GM19438 (cell line): Measurements from ENCODE around the gene KIFAP3.
"Not testable (repeated sequence)": the region's sequence is repeated elsewhere in the genome, so short reads cannot be mapped to it uniquely, and the experiment has no call there.

Experiments
- ATAC-seq: cut with Tn5 transposase; IDR thresholded peaks from one replicate; pipeline ENCODE4 v1.9.1; 2021; ENCODE audit warnings: low read depth; ENCODE audit not compliant: unreplicated experiment

KIFAP3 gene

DNA sequence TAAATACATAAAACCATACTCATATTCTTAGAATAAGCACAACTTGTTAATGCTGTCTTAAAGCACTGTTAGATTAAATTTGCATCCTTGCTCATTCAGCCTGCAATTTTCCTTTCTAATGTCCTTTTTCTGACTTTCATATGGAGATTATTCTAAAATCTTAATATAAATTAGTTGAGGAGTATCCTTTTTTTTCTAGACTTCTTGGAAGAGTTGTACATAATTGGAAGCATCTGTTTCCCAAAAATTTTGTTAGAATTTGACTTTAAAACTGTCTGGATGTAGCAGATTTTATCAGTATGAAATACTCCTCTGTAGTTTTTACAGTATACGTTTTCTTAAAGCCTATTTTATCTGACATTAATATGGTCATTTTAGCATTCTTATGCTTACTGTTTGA lies 9.7 kb downstream of the KIFAP3 start:
- ATAC-seq = no peak

DNA sequence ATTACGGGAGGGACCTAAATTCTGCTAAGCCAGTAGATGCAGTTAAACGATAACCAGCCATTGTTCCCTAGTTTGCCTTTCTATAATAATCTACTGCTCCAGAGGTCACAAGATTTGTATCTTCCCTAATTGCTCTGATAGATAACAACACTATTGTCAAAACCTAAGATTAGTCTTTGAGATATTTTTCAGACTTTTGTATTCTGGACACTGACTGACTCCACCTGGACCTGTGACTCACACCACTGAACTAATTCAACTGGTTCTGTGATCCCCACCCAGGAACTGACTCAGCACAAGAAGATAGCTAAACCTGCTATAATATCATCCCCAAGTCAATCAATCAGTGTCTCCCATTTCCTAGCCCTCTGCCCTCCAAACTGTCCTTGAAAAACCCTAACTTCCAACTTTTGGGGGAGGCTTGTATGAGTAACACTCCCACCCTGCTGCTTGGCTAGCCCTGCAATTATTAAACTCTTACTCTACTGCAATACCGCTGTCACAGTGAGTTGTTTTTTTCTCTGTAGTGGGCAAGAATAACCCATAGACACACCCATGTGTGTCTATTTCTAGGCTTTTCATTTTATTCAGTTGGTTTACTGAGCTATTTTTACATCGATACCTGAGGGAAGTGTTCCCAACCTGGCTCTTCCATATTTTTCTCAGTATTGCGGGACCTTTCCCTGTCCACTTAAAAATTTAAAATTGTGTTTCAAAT lies 11.2 kb downstream of the KIFAP3 start:
- ATAC-seq = no peak

DNA sequence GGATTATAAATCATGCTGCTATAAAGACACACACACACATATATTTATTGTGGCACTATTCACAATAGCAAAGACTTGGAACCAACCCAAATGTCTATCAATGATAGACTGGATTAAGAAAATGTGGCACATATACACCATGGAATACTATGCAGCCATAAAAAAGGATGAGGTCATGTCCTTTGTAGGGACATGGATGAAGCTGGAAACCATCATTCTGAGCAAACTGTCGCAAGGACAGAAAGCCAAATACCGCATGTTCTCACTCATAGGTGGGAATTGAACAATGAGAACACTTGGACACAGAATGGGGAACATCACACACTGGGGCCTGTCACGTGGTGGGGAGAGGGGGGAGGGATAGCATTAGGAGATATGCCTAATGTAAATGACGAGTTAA lies 12.8 kb downstream of the KIFAP3 start:
- ATAC-seq = not testable (repeated sequence)

DNA sequence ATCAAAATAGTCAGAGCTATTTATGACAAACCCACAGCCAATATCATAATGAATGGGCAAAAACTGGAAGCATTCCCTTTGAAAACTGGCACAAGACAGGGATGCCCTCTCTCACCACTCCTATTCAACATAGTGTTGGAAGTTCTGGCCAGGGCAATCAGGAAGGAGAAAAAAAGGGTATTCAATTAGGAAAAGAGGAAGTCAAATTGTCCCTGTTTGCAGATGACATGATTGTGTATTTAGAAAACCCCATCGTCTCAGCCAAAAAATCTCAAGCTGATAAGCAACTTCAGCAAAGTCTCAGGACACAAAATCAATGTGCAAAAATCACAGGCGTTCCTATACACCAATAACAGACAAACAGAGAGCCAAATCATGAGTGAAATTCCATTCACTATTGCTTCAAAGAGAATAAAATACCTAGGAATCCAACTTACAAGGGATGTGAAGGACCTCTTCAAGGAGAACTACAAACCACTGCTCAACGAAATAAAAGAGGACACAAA lies 14.4 kb downstream of the KIFAP3 start:
- ATAC-seq = not testable (repeated sequence)

DNA sequence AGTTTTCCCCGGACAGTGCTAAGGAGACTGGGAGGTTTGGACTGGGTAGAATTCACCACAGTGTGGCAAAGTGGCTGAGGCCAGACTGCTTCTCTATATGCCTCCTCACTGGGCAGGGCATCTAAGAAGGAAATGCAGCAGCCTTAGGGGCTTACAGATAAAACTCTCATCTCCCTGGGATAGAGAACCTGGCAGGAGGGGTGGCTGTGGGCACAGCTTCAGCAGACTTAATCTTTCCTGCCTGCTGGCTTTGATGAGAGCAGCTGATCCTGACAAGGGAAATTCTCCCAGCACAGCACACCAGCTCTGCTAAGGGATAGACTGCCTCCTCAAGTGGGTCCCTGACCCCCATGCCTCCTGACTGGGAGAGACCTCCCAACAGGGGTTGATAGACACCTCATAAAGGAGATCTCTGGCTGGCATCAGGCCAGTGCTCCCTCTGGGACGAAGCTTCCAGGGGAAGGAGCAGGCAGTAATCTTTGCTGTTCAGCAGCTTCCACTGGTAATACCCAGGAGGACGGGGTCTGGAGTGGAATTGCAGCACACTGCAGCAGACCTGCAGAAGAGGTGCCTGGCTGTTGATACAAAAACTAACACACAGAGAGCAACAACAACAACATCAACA lies 25.2 kb downstream of the KIFAP3 start:
- no peak for ATAC-seq

DNA sequence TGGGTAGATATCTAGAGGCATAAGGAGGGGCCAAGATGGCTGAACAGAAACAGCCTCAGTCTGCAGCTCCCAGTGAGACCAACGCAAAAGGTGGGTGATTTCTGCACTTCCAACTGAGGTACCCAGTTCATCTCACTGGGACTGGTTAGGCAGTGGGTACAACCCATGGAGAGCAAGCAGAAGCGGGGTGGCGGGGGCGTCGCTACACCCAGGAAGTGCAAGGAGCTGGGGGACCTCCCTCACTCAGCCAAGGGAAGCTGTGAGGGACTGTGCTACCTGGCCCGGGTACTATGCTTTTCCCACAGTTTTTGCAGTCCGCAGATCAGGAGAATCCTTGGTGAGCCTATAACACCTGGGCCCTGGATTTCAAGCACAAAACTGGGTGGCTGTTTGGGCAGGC lies 26.0 kb downstream of the KIFAP3 start:
- no peak for ATAC-seq

DNA sequence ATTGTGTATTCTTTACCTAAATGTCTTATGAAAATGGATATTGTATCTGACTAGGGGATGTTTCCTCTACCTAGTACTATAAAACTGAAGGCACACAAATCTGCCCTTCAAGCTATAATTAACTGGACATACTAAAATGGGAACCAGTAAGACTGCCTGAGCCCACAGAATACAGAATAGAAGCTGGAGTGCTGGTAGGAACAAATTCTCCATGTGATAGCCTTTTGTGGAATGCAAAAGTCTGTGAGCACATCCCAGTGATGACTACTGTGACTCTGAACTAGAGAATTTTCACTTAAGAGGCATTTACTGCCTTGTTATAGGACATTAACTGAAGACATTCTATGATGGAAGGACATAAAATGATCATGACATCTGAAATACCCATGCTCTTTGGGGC lies 30.3 kb downstream of the KIFAP3 start:
- no peak for ATAC-seq

DNA sequence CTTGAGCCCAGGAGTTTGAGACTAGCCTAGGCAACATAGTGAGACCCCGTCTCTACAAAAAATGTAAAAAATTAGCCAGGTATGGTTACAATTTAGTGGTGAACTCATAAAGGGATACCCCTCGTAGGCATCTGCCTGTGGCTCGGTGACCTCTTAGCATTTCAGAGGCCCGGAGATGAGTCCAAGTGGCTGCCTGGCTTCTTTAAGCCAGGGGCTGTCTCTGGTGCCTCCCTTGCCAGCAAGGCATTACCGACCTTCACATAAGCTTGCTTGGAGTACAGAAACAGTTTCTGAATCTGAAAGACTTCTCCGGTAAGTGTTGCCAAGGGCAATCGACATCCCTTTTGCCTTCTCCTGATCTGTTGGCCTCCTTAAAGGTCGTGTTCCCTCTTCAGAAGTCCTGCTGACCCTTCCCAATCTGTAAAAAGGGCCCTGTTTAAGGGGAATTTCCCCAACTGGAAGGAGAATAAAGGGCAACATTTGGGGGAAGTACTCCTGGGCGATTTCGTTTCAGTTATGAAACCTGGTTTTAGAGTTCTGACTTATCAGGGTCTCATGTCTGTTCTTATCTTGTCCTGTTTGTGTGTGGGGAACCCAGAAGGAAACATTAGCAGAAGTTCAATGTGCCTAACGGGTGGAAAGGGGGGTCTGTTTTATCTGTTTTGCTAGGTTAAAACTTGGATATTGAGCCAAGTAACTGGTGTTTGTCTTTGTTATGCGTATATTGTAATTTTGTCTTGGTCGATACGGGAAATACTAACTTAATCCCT lies 32.9 kb downstream of the KIFAP3 start:
- ATAC-seq = no peak

DNA sequence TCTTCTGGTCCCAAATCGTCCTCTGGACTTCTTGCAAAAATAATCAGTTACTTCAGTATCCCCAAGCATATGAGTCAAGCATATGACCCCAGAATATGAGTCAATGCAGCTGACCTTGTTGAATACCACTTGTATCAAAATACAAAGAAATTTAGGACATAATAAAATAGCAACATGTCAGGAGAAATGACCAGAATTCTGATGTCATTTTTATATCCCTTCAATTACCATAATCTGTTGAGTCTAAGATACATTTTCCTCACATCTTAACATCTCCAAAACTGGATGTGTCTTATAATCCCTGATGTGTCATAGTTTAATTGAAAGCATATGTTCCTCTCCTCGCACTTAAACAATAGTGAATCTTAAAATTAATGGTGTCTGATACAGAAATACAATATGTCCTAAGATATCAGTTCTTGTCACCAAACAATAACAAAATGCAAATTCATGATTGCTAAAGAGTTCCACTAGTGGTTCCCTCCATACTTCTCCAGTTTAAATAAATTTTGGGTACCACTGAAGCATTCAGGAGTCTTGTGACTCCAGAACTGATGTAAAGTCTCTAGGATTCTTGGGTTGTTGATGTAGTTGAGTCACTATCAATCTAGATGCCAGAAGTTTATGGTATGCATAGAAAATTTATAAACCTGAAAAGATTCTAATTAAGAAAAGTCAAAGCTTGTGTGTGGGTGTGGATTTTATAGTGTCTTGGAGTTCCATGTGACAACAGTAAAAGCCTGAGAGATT lies 41.8 kb downstream of the KIFAP3 start:
- no peak for ATAC-seq

DNA sequence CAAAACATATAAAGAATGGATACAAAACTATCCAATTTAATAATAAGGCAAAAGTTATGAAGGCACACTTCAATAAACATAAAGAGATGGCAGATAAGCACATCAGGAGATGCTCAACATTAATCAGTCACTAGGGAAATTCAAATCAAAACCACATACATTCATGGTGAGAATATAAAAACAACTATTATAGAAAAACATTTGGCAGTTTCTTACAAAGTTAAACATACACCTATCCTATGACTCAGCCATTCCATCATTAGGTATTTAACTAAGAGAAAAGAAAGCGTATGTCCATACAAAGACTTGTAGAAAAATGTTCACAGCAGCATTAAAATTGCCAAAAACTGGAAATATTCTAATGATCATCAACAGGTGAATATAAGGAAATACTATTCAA lies 44.3 kb downstream of the KIFAP3 start:
- ATAC-seq = no peak

DNA sequence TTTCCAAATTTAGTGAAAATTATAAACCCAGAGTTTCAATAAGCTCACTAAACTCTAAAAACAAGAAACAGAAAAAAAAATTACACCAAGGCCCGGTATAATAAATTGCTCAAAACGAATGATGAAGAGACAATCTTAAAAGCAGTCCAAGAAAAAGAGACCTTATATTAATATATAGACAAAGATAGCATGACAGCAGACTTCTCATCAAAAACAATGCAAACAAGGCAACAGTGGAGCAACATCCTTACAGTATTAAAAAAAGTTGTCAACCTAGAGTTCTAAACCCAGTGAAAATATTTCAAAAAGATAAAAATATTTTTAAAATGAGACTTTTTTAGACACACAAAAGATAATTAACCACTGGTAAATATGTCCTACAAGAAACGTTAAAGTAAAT lies 46.7 kb downstream of the KIFAP3 start:
- no peak for ATAC-seq

DNA sequence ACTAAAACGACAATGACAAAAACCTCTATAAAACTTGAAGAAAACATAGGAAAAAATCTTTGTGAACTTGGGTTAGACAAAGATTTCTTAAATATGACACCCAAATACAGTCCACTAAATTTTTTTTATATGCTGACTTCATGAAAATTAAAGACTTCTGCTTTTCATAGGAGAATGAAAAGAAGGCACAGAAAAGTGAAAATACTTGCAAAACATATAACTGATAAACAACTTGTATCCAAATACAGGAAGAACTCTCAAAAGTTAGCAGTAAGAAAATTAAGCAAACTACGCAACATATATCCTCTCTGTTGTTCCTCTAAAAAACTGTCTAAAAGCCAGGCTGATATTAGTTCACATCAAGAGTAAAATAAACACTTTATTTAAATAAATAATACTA lies 53.6 kb downstream of the KIFAP3 start:
- ATAC-seq = no peak

DNA sequence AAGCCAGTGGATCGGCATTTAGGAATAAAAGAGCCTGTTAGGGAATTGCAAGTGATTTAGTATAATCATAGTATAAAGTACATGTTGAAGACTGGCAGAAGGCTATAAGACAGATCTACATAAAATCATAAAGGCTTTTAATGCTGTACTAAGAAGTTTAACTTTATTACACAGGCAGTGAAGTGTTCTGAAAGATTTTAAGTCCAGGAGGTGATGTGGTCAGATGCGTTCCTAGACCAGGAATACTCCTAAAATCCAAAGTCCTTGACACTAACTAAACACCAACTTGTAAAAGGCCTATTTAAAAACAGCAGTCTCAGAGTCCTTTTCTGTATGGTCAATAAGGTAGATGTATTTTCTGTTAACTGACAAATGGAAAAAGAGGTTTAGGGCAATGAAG lies 57.0 kb downstream of the KIFAP3 start:
- ATAC-seq = no peak

DNA sequence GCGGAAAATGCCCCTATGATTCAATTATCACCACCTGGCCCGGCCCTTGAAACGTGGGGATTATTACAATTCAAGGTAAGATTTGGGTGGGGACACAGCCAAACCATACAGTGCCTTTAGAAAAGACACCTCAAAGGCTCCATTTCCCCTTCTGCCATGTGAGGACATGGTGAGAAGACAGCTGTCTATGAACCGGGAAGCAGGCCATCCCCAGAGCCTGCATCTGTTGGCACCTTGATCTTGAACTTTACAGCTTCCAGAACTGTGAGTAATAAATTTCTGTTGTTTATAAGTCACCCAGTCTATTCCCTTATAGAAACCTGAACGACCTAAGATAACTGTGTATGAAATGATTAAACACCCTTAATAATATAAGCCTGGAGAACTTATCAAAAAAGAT lies 61.6 kb downstream of the KIFAP3 start:
- ATAC-seq = no peak

DNA sequence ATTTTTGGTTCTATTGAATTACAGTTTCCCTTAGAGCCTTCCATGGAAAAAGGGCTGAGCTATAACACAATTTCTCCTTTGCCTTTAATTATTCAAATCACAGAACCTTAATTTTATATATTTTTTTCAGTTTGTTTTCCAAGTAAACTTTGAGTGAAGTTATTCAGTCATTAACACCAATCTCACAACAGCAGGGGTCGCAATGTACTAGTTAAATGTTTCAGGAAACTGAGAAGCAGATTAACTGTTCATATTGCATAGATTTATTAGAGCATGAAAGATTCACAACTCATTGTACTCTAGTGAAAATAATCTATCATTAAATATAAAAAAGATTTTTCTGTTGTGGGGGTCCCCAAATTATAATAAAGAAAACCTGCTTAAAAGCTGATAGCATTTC lies 64.1 kb downstream of the KIFAP3 start:
- ATAC-seq = no peak

DNA sequence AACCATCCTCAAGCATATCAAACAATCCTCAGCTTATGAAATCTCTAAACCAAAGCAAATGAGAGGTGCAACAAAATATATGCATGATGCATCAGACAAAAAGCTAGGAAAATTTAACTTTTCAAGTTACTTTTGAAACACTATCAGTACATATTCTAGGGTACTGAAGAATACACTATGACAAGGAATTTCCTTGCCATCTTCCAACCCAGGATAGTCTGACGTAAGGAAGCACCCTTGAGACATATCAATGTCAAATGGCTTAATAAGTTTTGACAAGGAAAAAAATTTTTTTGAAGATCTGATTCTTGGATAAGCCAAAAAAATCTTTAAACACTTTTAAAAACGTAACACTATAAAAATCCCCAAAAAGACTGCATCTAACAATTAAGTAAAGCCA lies 64.9 kb downstream of the KIFAP3 start:
- ATAC-seq = no peak

DNA sequence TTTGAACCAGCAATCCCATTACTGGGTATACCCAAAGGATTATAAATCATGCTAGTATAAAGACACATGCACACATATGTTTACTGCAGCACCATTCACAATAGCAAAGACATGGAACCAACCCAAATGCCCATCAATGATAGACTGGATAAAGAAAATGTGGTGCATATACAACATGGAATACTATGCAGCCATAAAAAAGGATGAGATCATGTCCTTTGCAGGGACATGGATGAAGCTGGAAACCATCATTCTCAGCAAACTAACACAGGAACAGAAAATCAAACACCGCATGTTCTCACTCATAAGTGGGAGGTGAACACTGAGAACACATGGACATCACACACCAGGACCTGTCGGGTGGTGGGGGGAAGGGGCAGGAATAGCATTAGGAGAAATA lies 65.8 kb downstream of the KIFAP3 start:
- not testable (repeated sequence) for ATAC-seq

DNA sequence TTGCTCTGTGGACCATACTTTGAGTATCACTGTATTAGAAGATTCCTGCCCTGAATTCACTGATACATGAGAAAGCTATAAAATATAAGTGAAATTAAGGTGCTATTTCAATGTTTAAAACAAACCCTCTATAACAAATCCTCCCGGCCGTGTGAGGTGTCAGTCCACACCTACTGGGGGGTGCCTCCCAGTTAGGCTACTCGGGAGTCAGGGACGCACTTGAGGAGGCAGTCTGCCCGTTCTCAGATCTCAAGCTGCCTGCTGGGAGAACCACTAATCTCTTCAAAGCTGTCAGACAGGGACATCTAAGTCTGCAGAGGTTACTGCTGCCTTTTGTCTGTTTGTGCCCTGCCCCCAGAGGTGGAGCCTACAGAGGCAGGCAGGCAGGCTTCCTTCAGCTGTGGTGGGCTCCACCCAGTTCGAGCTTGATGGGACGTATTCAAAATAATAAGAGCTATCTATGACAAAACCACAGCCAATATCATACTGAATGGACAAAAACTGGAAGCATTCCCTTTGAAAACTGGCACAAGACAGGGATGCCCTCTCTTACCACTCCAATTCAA lies 71.1 kb downstream of the KIFAP3 start:
- ATAC-seq = not testable (repeated sequence)

DNA sequence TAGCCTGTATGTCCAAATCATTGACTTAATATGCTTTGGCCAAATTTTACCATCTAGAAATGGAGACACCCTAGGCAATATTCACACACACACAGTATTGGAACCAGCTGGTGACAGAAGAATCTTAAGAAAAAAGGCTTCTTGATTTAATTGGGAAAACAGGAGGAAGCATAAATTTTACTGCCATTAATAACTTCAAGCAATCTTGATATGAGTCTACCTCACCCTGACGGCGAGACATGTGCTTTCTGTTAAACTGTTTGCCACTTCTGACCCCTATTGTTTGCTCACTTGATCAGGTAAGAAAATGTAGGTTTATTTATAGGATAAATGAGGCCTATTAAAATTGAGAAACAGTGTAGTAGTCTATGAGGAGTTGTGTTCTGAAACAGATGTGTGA lies 73.2 kb downstream of the KIFAP3 start:
- ATAC-seq = no peak

DNA sequence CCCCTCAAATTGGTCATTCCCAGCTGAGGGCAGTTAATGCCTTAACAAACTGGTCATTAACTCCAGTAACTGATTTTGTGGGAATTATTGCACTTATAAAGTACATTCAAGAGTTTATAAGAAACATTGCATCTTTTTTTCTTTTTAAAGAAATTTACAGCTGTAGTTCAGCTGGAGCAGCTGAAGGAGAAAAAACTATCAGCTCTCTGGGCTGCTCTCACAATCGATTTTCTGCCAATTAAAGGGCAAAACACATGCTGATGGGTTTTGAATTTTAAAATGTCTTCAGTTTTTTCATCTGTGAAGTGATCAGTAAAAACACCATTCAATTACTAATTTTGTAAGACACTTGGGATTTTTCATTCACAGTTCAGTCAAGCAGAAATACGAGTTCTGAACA lies 74.7 kb downstream of the KIFAP3 start:
- ATAC-seq = no peak

DNA sequence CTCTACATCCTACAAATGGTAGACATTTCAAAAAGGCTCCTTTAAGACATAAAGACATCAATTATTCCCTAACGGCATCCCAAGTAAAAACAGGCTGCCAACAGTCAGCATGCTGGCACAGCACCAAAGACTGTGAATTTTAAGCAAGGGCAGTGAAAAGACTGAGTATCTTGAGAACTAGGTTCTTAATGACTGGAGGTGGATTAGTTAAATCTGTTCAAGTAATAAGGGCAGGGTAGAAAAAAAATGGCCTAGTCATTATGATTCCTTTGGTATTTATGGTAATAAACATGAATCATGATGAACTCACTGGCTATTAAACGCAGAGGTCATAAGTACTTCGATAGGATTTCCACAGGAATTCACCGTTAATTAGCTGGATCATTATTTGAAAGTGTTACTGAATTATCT lies 75.2 kb downstream of the KIFAP3 start:
- no peak for ATAC-seq
